SJSA1 (cell line): Measurements from ENCODE around the gene TLR6. TPM values are rescaled to one million over a fixed set of nuclear protein-coding genes. Genes with fewer than 3 reads are reported as not detected.
A peak's percentile ranks its signal among the peaks of the same experiment; 100 is the strongest.
"Not testable (repeated sequence)": the region's sequence is repeated elsewhere in the genome, so short reads cannot be mapped to it uniquely, and the experiment has no call there.

Experiments used
- DNase-seq, 2 experiments: peaks; one replicate each; pipeline ENCODE4 v3.0.0-alpha.2; 2015 to 2020; ENCODE audit warnings: low spot score in 2 of 2, low read depth in 1 of 2
- H3K27ac ChIP-seq: fragments of 250-450 bp; sonication (Bioruptor Pico); 2 replicates; pipeline ENCODE4 v1.5.1; 2020; ENCODE audit warnings: mild to moderate bottlenecking, moderate library complexity
- H3K27me3 ChIP-seq: fragments of 250-450 bp; sonication (Bioruptor Pico); replicated peaks from 2 replicates; pipeline ENCODE4 v1.5.1; 2020; ENCODE audit warnings: mild to moderate bottlenecking, moderate library complexity
- H3K36me3 ChIP-seq: fragments of 250-450 bp; sonication (Bioruptor Pico); 2 replicates; pipeline ENCODE4 v1.5.1; 2020; ENCODE audit warnings: mild to moderate bottlenecking
- H3K4me1 ChIP-seq: fragments of 250-450 bp; sonication (Bioruptor Pico); replicated peaks from 2 replicates; pipeline ENCODE4 v1.6.1; 2021; ENCODE audit warnings: mild to moderate bottlenecking
- H3K4me3 ChIP-seq: fragments of 250-450 bp; sonication (Bioruptor Pico); 2 replicates; pipeline ENCODE4 v1.5.1; 2020; ENCODE audit warnings: mild to moderate bottlenecking
- H3K9me3 ChIP-seq: fragments of 250-450 bp; sonication (Bioruptor Pico); replicated peaks from 2 replicates; pipeline ENCODE4 v1.5.1; 2020; ENCODE audit warnings: mild to moderate bottlenecking
- total RNA-seq: library from RNA; depleted of rRNA; stranded (reverse); fragments of >200 nt; shearing (Covaris generic); gene quantifications from 2 replicates; pipeline ENCODE4 v1.2.3, GENCODE V29; 2014

Gene TLR6
- total RNA-seq, 1 experiment from 2014 or later: 1.5 TPM

DNA sequence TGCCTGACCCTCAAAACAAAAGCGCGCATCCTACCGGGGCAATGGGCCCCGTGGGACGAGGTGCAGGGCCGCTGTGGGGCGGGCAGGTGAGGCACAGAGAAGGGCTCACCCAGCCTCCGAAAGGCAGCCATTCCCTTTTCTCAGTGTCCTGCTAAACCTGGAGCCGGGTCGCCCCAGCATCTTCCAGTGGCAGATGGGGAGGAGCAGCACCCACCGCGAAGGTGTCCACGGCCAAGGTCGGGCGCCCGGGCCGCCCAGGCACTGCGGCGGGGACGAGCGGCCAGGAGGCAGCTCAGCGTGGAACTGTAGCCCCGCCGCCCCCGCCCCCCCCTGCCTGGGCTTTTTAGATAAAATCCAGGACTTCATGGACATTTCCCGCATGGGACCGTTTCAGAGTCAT is 32.9 kb downstream of the TLR6 start:
- no peaks in the 10 kb centered on the region for H3K27me3 ChIP-seq
- no peak for DNase-seq
- no peak overlapping the region for H3K27ac ChIP-seq
- H3K36me3 ChIP-seq: no peaks in the 10 kb centered on the region
- no peak overlapping the region for H3K4me3 ChIP-seq
- H3K9me3 ChIP-seq: no peaks in the 10 kb centered on the region
- H3K4me1 ChIP-seq: peaks cover 26% of the 10 kb centered on the region

DNA sequence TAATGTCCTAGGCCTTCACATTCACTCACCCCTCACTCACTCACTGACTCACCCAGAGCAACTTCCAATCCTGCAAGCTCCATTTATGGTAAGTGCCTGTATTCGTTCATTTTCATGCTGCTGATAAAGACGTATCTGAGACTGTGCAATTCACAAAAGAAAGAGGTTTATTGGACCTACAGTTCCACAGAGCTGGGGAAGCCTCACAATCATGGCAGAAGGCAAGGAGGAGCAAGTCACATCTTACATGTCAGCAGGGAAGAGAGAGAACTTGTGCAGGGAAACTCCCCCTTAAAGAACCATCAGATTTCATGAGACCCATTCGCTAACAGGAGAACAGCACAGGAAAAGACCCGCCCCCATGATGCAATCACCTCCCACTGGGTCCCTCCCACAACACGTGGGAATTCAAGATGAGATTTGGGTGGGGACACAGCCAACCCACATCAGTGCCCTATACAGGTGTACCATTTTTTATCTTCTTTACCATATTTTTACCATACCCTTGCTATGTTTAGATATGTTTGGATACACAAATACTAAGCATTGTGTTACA is 33.8 kb downstream of the TLR6 start:
- no peak for DNase-seq
- Histone ChIP-seq H3K4me1 (peaks cover 32% of the 10 kb centered on the region), H3K4me3 (no peak overlapping the region), H3K27me3 (no peaks in the 10 kb centered on the region), H3K36me3 (no peaks in the 10 kb centered on the region), H3K9me3 (no peaks in the 10 kb centered on the region), H3K27ac (no peak overlapping the region)

DNA sequence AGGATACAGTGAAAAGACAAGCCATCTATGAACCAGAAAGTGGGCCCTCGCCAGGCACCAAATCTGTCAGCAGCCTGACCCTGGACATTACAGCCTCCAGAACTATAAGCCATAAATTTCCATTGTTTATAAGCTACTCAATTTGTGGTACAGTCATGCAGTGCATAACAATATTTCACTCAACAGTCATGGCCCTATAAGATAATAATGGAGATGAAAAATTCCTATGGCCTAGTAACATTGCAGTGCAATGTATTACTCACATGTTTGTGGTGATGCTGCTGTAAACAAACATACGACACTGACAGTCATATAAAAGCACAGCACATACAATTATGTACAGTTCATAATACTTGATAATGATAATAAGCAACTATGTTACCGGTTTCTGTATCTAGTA is 34.9 kb downstream of the TLR6 start:
- H3K36me3 ChIP-seq: no peaks in the 10 kb centered on the region
- peak overlapping the region; percentile 33; the same call in 1 of the 2 replicates for H3K27ac ChIP-seq
- DNase-seq: peak in 1 of 2 experiments; percentile 24
- no peaks in the 10 kb centered on the region for H3K27me3 ChIP-seq
- H3K9me3 ChIP-seq: no peaks in the 10 kb centered on the region
- peaks cover 32% of the 10 kb centered on the region for H3K4me1 ChIP-seq
- no peak overlapping the region for H3K4me3 ChIP-seq

DNA sequence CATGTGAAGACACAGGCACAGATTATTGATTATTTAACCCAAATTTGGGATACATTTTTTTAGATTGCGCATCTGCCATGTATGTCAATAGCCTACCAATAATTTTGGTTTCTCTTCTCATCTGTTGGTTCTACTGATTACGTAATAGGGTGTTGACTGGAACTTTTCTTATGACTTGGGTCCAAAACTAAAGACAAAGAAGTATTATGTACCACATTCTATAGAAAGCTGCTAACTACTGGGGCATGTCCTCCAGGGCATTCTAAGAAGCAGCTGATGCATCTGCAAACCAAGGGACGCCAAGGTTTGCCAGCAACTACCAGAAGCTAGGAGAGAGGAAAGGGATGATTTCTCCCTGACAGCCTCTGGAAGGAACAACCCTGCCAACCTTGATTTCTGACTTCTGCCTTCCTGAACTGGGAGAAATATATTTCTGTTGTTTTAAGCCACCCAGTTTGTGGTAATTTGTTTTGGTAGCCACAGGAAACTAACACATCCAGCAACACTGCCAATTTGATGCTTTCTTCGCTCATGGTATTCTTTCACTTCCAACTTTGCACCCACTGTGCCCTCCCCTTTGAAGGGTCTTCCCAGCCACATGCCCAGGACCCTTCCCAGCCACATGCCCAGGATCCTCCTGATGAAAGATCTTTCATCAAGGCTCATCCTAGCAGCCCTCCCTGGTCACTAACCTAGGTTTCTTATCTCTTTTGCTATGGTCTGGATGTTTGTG is 36.1 kb downstream of the TLR6 start:
- peaks cover 41% of the 10 kb centered on the region for H3K4me1 ChIP-seq
- H3K9me3 ChIP-seq: no peaks in the 10 kb centered on the region
- H3K27me3 ChIP-seq: no peaks in the 10 kb centered on the region
- H3K36me3 ChIP-seq: no peaks in the 10 kb centered on the region
- no peak overlapping the region for H3K4me3 ChIP-seq
- H3K27ac ChIP-seq: peak overlapping the region; percentile 81
- DNase-seq: no peak

DNA sequence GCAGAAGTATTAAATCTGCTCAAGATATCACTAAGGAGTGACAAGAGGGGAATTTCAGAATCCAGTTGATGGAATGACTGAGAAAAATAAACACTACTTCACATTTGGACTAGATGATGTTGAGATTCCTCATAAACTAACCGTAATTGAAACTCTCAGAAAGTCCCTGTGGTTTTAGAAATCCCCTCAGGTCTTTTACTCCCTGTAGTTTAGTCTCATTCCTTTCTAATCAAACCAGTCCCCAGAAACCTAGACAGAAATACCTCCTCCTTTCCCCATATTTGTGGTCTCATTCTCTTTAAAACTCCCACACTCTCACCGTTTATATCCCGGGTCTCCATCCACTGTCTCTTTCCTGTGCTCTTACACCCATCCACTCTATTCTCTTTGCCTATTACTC is 37.0 kb downstream of the TLR6 start:
- Histone ChIP-seq H3K4me3 (no peak overlapping the region), H3K4me1 (peaks cover 41% of the 10 kb centered on the region), H3K9me3 (no peaks in the 10 kb centered on the region), H3K36me3 (no peaks in the 10 kb centered on the region), H3K27me3 (no peaks in the 10 kb centered on the region), H3K27ac (peak overlapping the region; percentile 81)
- peak in 1 of 2 experiments; percentile 78 for DNase-seq

DNA sequence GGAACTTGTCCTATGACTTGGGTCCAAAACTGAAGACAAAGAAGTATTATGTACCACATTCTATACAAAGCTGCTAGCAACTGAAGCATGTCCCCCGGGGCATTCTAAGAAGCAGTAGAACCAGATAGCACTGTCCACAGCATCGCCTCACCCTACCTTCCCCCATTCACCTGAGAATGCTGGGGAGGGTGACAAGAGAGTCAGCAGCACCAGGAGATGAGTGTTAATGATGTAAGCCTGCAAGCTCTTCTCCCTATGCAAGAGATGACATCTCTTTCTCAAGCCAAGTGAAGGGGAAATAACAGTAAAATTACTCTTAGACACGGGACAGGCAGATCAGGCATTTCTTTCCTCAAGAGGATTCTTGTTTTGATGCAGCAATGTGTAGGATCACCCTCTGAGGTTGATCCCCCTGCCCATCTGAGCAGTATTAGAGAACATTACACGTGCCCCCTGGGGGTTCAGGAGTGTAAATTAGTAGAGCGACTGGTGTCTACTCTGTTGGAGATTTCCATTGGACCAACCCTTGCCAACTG is 38.1 kb downstream of the TLR6 start:
- Histone ChIP-seq H3K4me1 (peaks cover 41% of the 10 kb centered on the region), H3K27ac (peak overlapping the region; percentile 36; the same call in 1 of the 2 replicates), H3K27me3 (no peaks in the 10 kb centered on the region), H3K4me3 (no peak overlapping the region), H3K9me3 (no peaks in the 10 kb centered on the region), H3K36me3 (no peaks in the 10 kb centered on the region)
- DNase-seq: no peak

DNA sequence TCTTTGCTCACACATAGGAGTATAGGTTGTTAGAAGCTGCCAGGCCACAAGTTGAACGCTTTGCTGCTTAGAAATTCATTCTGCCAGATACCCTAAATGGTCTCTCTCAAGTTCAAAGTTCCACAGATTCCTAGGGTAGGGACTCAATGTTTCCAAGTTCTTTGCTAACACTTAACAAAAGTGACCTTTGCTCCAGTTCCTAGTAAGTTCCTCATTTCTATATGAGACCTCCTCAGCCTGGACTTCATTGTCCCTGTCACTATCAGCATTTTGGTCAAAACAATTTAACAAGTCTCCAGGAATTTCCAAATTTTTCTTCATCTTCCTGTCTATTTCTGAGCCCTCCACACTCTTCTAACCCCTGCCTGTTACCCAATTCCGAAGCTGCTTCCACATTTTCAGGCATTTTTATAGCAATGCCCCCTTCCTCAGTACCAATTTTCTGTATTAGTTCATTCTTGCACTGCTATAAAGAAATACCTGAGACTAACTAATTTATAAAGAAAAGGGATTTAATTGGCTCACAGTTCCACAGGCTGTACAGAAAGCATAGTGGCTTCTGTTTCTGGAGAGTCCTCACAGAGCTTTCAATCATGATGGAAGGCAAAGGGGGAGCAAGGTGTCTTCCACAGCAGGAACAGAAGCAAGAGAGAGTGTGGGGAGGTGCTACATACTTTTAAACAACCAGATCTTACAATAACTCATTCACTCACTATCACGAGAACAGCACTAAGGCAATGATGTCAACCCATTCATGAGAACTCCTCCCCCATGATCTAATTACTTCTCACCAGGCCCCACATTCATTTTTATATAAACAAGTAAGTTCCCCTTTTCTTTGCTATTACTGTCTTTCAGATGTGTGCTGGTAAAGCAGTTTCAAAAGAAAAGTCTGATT is 40.5 kb downstream of the TLR6 start:
- DNase-seq: peak in 1 of 2 experiments; percentile 43
- H3K4me3 ChIP-seq: no peak overlapping the region

DNA sequence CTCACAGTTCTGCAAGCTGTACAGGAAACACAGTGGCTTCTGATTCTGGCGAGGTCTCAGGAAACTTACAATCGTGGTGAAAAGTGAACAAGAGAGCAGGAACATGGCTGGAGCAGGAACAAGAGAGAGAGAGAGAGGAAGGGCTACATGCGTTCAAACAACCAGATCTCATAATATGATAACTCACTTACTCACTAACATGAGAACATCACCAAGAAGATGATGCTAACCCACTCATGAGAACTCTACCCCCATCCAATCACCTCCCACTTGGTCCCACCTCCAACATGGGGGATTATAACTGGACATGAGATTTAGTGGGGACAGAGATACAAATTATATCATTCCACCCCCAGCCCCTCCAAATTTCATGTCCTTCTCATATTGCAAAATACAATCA is 42.2 kb downstream of the TLR6 start:
- DNase-seq: no peak
- H3K4me3 ChIP-seq: no peak overlapping the region
- no peaks in the 10 kb centered on the region for H3K9me3 ChIP-seq
- no peaks in the 10 kb centered on the region for H3K27me3 ChIP-seq
- H3K36me3 ChIP-seq: no peaks in the 10 kb centered on the region
- H3K27ac ChIP-seq: no peak overlapping the region
- H3K4me1 ChIP-seq: peaks cover 21% of the 10 kb centered on the region

More for the DNA sequence above, 40.5 kb downstream of the TLR6 start:
- H3K27me3 ChIP-seq: no peaks in the 10 kb centered on the region
- peaks cover 34% of the 10 kb centered on the region for H3K4me1 ChIP-seq
- no peaks in the 10 kb centered on the region for H3K9me3 ChIP-seq
- no peak overlapping the region for H3K27ac ChIP-seq
- no peaks in the 10 kb centered on the region for H3K36me3 ChIP-seq

DNA sequence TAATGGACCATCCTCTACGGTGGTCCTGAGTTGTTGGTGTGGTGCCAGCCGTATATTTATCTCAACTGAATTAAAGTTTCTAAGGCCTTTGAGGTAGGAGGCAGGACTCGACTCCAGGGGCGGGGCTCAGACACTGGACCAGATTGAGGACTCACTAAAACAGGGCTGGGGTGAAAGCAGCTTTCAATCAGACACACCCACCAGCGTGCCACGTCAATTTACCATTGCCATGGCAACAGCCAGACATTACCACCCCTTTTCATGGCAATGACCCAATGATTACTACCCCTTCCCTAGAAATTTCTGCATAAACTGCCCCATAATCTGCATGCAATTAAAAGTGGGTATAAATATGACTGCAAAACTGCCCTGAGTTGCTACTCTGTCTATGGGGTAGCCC is 45.3 kb downstream of the TLR6 start:
- no peak overlapping the region for H3K27ac ChIP-seq
- no peak overlapping the region for H3K4me3 ChIP-seq
- H3K4me1 ChIP-seq: peaks cover 6% of the 10 kb centered on the region; the same call in 1 of the 2 replicates
- no peaks in the 10 kb centered on the region for H3K9me3 ChIP-seq
- no peaks in the 10 kb centered on the region for H3K36me3 ChIP-seq
- no peak for DNase-seq
- H3K27me3 ChIP-seq: no peaks in the 10 kb centered on the region

DNA sequence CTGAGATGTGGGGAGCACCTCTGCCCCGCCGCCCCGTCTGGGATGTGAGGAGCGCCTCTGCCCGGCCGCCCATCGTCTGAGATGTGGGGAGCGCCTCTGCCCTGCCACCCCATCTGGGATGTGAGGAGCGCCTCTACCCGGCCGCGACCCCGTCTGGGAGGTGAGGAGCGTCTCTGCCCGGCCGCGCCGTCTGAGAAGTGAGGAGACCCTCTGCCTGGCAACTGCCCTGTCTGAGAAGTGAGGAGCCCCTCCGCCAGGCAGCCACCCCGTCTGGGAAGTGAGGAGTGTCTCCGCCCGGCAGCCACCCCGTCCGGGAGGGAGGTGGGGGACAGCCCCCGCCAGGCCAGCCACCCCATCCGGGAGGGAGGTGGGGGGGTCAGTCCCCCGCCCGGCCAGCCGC is 49.2 kb downstream of the TLR6 start:
- H3K27ac ChIP-seq, H3K9me3 ChIP-seq, DNase-seq, H3K27me3 ChIP-seq, H3K36me3 ChIP-seq, H3K4me3 ChIP-seq: not testable (repeated sequence)
- H3K4me1 ChIP-seq: peaks cover 18% of the 10 kb centered on the region; the same call in 1 of the 2 replicates

DNA sequence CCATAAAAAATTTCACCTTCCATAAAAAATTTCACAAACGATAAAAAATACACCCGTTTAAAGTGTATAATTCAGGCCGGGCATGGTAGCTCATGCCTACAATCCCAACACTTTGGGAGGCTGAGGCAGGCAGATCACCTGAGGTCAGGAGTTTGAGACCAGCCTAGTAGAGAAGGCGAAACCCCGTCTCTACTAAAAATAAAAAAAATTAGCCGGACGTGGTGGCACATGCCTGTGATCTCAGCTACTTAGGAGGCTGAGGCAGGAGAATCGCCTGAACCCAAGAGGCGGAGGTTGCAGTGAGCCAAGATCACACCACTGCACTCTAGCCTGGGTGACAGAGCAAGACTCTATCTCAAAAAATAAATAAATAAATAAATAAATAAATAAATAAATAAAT is 50.4 kb downstream of the TLR6 start:
- H3K9me3 ChIP-seq, H3K4me3 ChIP-seq, H3K27me3 ChIP-seq, DNase-seq, H3K36me3 ChIP-seq: not testable (repeated sequence)
- Histone ChIP-seq H3K27ac (peak overlapping the region; percentile 55; the same call in 1 of the 2 replicates), H3K4me1 (peaks cover 18% of the 10 kb centered on the region; the same call in 1 of the 2 replicates)

DNA sequence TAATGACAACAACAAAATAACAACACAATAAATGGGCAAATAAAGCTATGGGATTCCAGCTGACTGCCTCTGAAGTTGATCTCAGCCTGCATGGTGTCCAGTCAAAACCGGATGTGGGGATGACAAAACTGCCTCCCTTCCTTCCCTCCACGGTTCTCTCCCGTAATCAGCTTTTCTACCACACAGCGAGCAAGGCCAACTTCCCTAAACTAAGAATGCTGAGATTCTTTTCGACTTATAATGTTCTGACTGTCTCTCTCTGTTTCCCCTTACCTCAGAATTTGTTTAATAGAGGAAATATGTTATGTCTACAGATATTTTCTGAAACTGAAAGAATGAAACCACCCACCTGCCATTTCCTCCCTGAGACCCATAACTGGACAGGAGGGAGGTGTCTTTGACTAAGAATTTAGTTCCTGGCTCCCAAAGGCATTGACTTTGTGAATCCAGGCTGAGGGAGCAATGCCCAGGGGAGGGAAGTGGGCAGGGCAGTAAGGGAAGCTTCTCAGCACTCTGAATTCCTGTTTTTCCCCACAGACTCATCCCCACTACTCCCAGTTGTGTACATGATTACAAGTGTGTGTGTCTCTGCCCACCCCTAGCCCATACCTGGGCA is 51.0 kb downstream of the TLR6 start:
- Histone ChIP-seq H3K27me3 (no peaks in the 10 kb centered on the region), H3K9me3 (no peaks in the 10 kb centered on the region), H3K36me3 (no peaks in the 10 kb centered on the region), H3K27ac (peak overlapping the region; percentile 55), H3K4me1 (peaks cover 18% of the 10 kb centered on the region; the same call in 1 of the 2 replicates), H3K4me3 (no peak overlapping the region)
- DNase-seq: peak in 1 of 2 experiments; percentile 34

DNA sequence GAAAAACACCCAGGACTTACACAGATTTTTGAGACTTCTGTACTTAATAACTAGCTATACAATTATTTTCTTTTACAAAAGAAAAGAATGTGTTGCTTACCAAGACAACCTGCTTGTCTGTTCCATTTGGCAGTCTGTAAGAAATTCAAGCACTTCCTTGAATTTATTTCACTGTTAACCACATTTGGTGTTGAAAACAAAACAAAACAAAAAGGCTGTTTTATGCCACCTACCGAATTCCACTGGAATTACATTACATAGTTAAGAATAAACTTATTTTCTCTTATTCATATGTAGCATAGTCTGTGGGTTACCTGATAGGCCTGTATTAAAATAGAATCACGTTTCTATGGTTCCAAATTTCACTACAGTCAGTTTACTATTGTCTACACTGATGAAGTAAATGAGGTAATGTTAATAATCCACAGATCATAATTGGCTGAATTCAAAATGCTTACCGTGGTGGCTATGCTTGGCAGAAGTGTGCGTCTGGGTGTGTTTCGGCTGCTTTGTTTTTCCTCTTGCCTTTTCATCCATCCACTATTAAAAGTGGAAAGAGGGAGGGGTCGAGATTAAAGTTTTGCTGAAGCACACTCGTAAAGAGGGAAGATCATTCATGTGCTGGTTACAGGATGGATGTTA is 51.8 kb downstream of the TLR6 start, which contains the start of gene TLR1:
Gene TLR1, minus strand, starts transcription at position 138 of the 642 bp plus-strand sequence. CDS start 5,960 bp downstream, outside the sequence.
- no peaks in the 10 kb centered on the region for H3K9me3 ChIP-seq
- peaks cover 18% of the 10 kb centered on the region; the same call in 1 of the 2 replicates for H3K4me1 ChIP-seq
- H3K4me3 ChIP-seq: no peak within 1 kb of the TSS
- peak in 1 of 2 experiments; percentile 41 for DNase-seq
- no peaks in the 10 kb centered on the region for H3K36me3 ChIP-seq
- H3K27ac ChIP-seq: peak within 1 kb of the TSS; percentile 55
- H3K27me3 ChIP-seq: no peaks in the 10 kb centered on the region
